WTC11 (cell line): ENCODE results near the gene USP37. TPM values are rescaled to one million over a fixed set of nuclear protein-coding genes. Genes with fewer than 3 reads are reported as not detected.

Experiments
- ATAC-seq: fragments of 200-7000 bp; cut with Tn5 transposase; 2 replicates; pipeline ENCODE4 v1.10.0; 2021; ENCODE audit warnings: mild to moderate bottlenecking, moderate library complexity
- CTCF ChIA-PET: fragments of 300-600 bp; sonication (Branson Sonifier 250); formaldehyde crosslinking; loops from one replicate; lab custom pipeline; 2021; ENCODE audit warnings: antibody characterized with exemption; lab: Charles Lee
- POLR2A ChIA-PET: fragments of 350-600 bp; sonication (Branson Sonifier 250); formaldehyde crosslinking; loops from one replicate; lab custom pipeline; 2021; ENCODE audit warnings: antibody characterized with exemption; lab: Charles Lee
- DNase-seq: peaks from one replicate; pipeline ENCODE4 v3.0.0; 2021; ENCODE audit warnings: low spot score
- H3K27ac Mint-ChIP-seq: 2 replicates; pipeline ENCODE4 v1.8.0; 2021; ENCODE audit warnings: mixed read lengths
- H3K27me3 Mint-ChIP-seq: 2 replicates; pipeline ENCODE4 v1.8.0; 2021; ENCODE audit warnings: low read depth, mild to moderate bottlenecking, moderate library complexity, mixed read lengths
- H3K36me3 Mint-ChIP-seq: 2 replicates; pipeline ENCODE4 v1.8.0; 2021; ENCODE audit warnings: mixed read lengths
- H3K4me1 Mint-ChIP-seq: 2 replicates; pipeline ENCODE4 v1.8.0; 2022; ENCODE audit warnings: mixed read lengths
- H3K4me3 Mint-ChIP-seq: 2 replicates; pipeline ENCODE4 v1.8.0; 2021; ENCODE audit warnings: mild to moderate bottlenecking, moderate library complexity, mixed read lengths
- H3K9me3 Mint-ChIP-seq: 2 replicates; pipeline ENCODE4 v1.8.0; 2021; ENCODE audit warnings: mixed read lengths
- CDX4 ChIP-seq: fragments of 250-450 bp; sonication (Bioruptor Pico); IDR thresholded peaks from 2 replicates; pipeline ENCODE4 v1.9.0; 2021; ENCODE audit warnings: moderate library complexity, mild to moderate bottlenecking, inconsistent platforms, borderline replicate concordance
- ELF4 ChIP-seq: sonication (generic); formaldehyde crosslinking; IDR thresholded peaks from 2 replicates; pipeline ENCODE4 v1.8.1; 2022; ENCODE audit warnings: low read depth, mild to moderate bottlenecking, moderate library complexity, missing genetic modification reagents
- ERG ChIP-seq: fragments of 250-450 bp; sonication (Bioruptor Pico); IDR thresholded peaks from 2 replicates; pipeline ENCODE4 v1.8.0; 2021; ENCODE audit warnings: mild to moderate bottlenecking
- MAX ChIP-seq: sonication (generic); formaldehyde crosslinking; IDR thresholded peaks from 2 replicates; pipeline ENCODE4 v1.8.0; 2022; ENCODE audit warnings: mild to moderate bottlenecking, missing genetic modification reagents
- OVOL2 ChIP-seq: fragments of 250-450 bp; sonication (Bioruptor Pico); IDR thresholded peaks from 2 replicates; pipeline ENCODE4 v1.9.0; 2021; ENCODE audit warnings: mild to moderate bottlenecking, borderline replicate concordance
- RELA ChIP-seq: sonication (generic); formaldehyde crosslinking; IDR thresholded peaks from 2 replicates; pipeline ENCODE4 v1.8.1; 2022; ENCODE audit warnings: missing genetic modification reagents, mild to moderate bottlenecking, borderline replicate concordance
- ZBTB21 ChIP-seq: sonication (generic); formaldehyde crosslinking; IDR thresholded peaks from 2 replicates; pipeline ENCODE4 v1.8.1; 2023; ENCODE audit warnings: mild to moderate bottlenecking, missing genetic modification reagents, borderline replicate concordance
- ZNF219 ChIP-seq: sonication (generic); formaldehyde crosslinking; IDR thresholded peaks from 2 replicates; pipeline ENCODE4 v1.8.0; 2023; ENCODE audit warnings: missing genetic modification reagents, mild to moderate bottlenecking, borderline replicate concordance
- ZNF232 ChIP-seq: sonication (generic); formaldehyde crosslinking; IDR thresholded peaks from 2 replicates; pipeline ENCODE4 v1.8.0; 2022; ENCODE audit warnings: mild to moderate bottlenecking, missing genetic modification reagents
- ZNF317 ChIP-seq: sonication (generic); formaldehyde crosslinking; IDR thresholded peaks from 2 replicates; pipeline ENCODE4 v1.8.1; 2023; ENCODE audit warnings: low read depth, mild to moderate bottlenecking, moderate library complexity, missing genetic modification reagents, borderline replicate concordance
- ZNF532 ChIP-seq: fragments of 250-450 bp; sonication (Bioruptor Pico); IDR thresholded peaks from 2 replicates; pipeline ENCODE4 v1.9.0; 2021; ENCODE audit warnings: mild to moderate bottlenecking, borderline replicate concordance
- total RNA-seq: library from RNA; stranded (reverse); gene quantifications from 3 replicates; pipeline ENCODE4 v1.2.3, GENCODE V29; 2021
- TF ChIP-seq, protein P1 (sequence below): sonication (generic); formaldehyde crosslinking; IDR thresholded peaks from 2 replicates; pipeline ENCODE4 v1.8.1; 2022; ENCODE audit warnings: low read depth, missing genetic modification reagents, borderline replicate concordance
- TF ChIP-seq, protein P2 (sequence below): fragments of 250-450 bp; sonication (Bioruptor Pico); IDR thresholded peaks from 2 replicates; pipeline ENCODE4 v2.1.2; 2022; ENCODE audit warnings: mild to moderate bottlenecking, moderate library complexity
- TF ChIP-seq, protein P3 (sequence below): sonication (generic); formaldehyde crosslinking; IDR thresholded peaks from 2 replicates; pipeline ENCODE4 v1.8.1; 2022; ENCODE audit warnings: mild to moderate bottlenecking, moderate library complexity, missing genetic modification reagents
- TF ChIP-seq, protein P4 (sequence below): sonication (generic); formaldehyde crosslinking; conservative IDR thresholded peaks from 2 replicates; pipeline ENCODE4 v1.8.1; 2023; ENCODE audit warnings: mild to moderate bottlenecking, low read depth, missing genetic modification reagents, moderate library complexity
- TF ChIP-seq, protein P5 (sequence below): sonication (generic); formaldehyde crosslinking; IDR thresholded peaks from 2 replicates; pipeline ENCODE4 v1.8.0; 2023; ENCODE audit warnings: missing genetic modification reagents
- TF ChIP-seq, protein P6 (sequence below): sonication (generic); formaldehyde crosslinking; conservative IDR thresholded peaks from 2 replicates; pipeline ENCODE4 v1.8.1; 2022; ENCODE audit warnings: mild to moderate bottlenecking, missing genetic modification reagents
- TF ChIP-seq, protein P7 (sequence below): sonication (generic); formaldehyde crosslinking; IDR thresholded peaks from 2 replicates; pipeline ENCODE4 v1.8.0; 2022; ENCODE audit warnings: mild to moderate bottlenecking, missing genetic modification reagents

USP37 gene
- total RNA-seq, 1 experiment from 2014 or later = 21.6 TPM

DNA sequence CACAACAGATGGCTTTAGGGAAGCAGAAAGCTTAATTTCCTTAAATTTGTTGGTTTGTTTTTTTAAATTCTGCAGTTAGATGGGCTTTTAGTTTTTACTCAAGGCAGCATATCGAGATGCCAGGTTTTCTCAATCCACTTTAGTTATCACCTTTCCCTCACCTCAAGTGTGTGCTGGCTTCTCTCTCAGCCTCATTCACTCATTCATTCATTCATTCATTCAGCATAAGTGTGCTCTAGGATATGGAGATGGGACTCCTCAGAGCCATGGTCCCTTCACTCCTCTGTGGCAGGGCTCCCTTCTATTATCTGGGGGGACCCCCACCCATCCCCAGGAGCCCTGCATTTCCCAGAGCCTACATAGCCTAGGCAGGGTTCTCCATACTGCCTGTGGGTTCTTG is 130.2 kb downstream of the USP37 start:
- no peak for ATAC-seq
- H3K27me3 Mint-ChIP-seq = no peaks in the 10 kb centered on the region
- no peaks in the 10 kb centered on the region for H3K4me1 Mint-ChIP-seq
- H3K27ac Mint-ChIP-seq = no peak overlapping the region
- no peaks in the 10 kb centered on the region for H3K36me3 Mint-ChIP-seq
- POLR2A ChIA-PET = no interaction called here
- no peaks in the 10 kb centered on the region for H3K9me3 Mint-ChIP-seq
- DNase-seq = no peak
- H3K4me3 Mint-ChIP-seq = no peak overlapping the region
- CTCF ChIA-PET = no interaction called here
- no peak for TF ChIP-seq OVOL2 (CRISPR knock-in tag)
- TF ChIP-seq, protein P1, sequence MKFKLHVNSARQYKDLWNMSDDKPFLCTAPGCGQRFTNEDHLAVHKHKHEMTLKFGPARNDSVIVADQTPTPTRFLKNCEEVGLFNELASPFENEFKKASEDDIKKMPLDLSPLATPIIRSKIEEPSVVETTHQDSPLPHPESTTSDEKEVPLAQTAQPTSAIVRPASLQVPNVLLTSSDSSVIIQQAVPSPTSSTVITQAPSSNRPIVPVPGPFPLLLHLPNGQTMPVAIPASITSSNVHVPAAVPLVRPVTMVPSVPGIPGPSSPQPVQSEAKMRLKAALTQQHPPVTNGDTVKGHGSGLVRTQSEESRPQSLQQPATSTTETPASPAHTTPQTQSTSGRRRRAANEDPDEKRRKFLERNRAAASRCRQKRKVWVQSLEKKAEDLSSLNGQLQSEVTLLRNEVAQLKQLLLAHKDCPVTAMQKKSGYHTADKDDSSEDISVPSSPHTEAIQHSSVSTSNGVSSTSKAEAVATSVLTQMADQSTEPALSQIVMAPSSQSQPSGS = no peak
- no peak for TF ChIP-seq ZNF232 (CRISPR knock-in tag)
- no peak for TF ChIP-seq ZNF532 (CRISPR knock-in tag)
- TF ChIP-seq ERG = no peak

DNA sequence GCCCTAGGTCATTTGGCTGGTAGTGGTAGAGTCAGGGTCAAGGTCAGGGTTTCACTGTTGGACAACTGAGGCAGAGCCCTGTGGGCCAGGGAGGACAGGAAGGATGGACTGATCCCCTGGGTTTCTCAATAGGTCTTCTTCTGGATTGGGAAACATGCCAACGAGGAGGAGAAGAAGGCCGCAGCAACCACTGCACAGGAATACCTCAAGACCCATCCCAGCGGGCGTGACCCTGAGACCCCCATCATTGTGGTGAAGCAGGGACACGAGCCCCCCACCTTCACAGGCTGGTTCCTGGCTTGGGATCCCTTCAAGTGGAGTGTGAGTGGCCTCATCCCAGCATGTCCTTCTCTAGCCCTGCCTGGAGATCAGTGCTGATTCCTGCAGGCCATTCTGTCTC is 131.2 kb downstream of the USP37 start:
- H3K9me3 Mint-ChIP-seq = no peaks in the 10 kb centered on the region
- H3K36me3 Mint-ChIP-seq = no peaks in the 10 kb centered on the region
- ChIA-PET CTCF (no interaction called here), POLR2A (interaction anchor here (0.6 kb wide), 1 partner anchor 993 kb away, joined by 7 read pairs; no protein-coding TSS in a partner anchor)
- H3K27ac Mint-ChIP-seq = no peak overlapping the region
- H3K27me3 Mint-ChIP-seq = no peaks in the 10 kb centered on the region
- DNase-seq = no peak
- ATAC-seq = no peak
- H3K4me3 Mint-ChIP-seq = no peak overlapping the region
- no peaks in the 10 kb centered on the region for H3K4me1 Mint-ChIP-seq
- TF ChIP-seq, protein P2, sequence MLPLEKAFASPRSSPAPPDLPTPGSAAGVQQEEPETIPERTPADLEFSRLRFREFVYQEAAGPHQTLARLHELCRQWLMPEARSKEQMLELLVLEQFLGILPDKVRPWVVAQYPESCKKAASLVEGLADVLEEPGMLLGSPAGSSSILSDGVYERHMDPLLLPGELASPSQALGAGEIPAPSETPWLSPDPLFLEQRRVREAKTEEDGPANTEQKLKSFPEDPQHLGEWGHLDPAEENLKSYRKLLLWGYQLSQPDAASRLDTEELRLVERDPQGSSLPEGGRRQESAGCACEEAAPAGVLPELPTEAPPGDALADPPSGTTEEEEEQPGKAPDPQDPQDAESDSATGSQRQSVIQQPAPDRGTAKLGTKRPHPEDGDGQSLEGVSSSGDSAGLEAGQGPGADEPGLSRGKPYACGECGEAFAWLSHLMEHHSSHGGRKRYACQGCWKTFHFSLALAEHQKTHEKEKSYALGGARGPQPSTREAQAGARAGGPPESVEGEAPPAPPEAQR = no peak
- TF ChIP-seq, protein P3, sequence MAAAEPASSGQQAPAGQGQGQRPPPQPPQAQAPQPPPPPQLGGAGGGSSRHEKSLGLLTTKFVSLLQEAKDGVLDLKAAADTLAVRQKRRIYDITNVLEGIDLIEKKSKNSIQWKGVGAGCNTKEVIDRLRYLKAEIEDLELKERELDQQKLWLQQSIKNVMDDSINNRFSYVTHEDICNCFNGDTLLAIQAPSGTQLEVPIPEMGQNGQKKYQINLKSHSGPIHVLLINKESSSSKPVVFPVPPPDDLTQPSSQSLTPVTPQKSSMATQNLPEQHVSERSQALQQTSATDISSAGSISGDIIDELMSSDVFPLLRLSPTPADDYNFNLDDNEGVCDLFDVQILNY (CRISPR knock-in tag) = no peak
- TF ChIP-seq RELA (CRISPR knock-in tag) (no peak), ZBTB21 (CRISPR knock-in tag) (no peak), ZNF219 (CRISPR knock-in tag) (no peak), CDX4 (CRISPR knock-in tag) (no peak), MAX (no peak), ELF4 (no peak), ZNF317 (CRISPR knock-in tag) (no peak)
- TF ChIP-seq, protein P4, sequence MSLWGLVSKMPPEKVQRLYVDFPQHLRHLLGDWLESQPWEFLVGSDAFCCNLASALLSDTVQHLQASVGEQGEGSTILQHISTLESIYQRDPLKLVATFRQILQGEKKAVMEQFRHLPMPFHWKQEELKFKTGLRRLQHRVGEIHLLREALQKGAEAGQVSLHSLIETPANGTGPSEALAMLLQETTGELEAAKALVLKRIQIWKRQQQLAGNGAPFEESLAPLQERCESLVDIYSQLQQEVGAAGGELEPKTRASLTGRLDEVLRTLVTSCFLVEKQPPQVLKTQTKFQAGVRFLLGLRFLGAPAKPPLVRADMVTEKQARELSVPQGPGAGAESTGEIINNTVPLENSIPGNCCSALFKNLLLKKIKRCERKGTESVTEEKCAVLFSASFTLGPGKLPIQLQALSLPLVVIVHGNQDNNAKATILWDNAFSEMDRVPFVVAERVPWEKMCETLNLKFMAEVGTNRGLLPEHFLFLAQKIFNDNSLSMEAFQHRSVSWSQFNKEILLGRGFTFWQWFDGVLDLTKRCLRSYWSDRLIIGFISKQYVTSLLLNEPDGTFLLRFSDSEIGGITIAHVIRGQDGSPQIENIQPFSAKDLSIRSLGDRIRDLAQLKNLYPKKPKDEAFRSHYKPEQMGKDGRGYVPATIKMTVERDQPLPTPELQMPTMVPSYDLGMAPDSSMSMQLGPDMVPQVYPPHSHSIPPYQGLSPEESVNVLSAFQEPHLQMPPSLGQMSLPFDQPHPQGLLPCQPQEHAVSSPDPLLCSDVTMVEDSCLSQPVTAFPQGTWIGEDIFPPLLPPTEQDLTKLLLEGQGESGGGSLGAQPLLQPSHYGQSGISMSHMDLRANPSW (CRISPR knock-in tag) = no peak
- TF ChIP-seq, protein P5, sequence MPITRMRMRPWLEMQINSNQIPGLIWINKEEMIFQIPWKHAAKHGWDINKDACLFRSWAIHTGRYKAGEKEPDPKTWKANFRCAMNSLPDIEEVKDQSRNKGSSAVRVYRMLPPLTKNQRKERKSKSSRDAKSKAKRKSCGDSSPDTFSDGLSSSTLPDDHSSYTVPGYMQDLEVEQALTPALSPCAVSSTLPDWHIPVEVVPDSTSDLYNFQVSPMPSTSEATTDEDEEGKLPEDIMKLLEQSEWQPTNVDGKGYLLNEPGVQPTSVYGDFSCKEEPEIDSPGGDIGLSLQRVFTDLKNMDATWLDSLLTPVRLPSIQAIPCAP = no peak
- TF ChIP-seq, protein P6, sequence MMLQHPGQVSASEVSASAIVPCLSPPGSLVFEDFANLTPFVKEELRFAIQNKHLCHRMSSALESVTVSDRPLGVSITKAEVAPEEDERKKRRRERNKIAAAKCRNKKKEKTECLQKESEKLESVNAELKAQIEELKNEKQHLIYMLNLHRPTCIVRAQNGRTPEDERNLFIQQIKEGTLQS = no peak
- TF ChIP-seq, protein P7, sequence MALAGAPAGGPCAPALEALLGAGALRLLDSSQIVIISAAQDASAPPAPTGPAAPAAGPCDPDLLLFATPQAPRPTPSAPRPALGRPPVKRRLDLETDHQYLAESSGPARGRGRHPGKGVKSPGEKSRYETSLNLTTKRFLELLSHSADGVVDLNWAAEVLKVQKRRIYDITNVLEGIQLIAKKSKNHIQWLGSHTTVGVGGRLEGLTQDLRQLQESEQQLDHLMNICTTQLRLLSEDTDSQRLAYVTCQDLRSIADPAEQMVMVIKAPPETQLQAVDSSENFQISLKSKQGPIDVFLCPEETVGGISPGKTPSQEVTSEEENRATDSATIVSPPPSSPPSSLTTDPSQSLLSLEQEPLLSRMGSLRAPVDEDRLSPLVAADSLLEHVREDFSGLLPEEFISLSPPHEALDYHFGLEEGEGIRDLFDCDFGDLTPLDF (CRISPR knock-in tag) = no peak
